WTC11 (cell line): Measurements from ENCODE around the gene SEMA6D. TPM values are rescaled to one million over a fixed set of nuclear protein-coding genes. Genes with fewer than 3 reads are reported as not detected.

ENCODE experiments used
- ATAC-seq: fragments of 200-7000 bp; cut with Tn5 transposase; 2 replicates; pipeline ENCODE4 v1.10.0; 2021; ENCODE audit warnings: mild to moderate bottlenecking, moderate library complexity
- CTCF ChIA-PET: fragments of 300-600 bp; sonication (Branson Sonifier 250); formaldehyde crosslinking; loops from one replicate; lab custom pipeline; 2021; ENCODE audit warnings: antibody characterized with exemption; lab: Charles Lee
- POLR2A ChIA-PET: fragments of 350-600 bp; sonication (Branson Sonifier 250); formaldehyde crosslinking; loops from one replicate; lab custom pipeline; 2021; ENCODE audit warnings: antibody characterized with exemption; lab: Charles Lee
- DNase-seq: peaks from one replicate; pipeline ENCODE4 v3.0.0; 2021; ENCODE audit warnings: low spot score
- H3K27ac Mint-ChIP-seq: 2 replicates; pipeline ENCODE4 v1.8.0; 2021; ENCODE audit warnings: mixed read lengths
- H3K27me3 Mint-ChIP-seq: 2 replicates; pipeline ENCODE4 v1.8.0; 2021; ENCODE audit warnings: low read depth, mild to moderate bottlenecking, moderate library complexity, mixed read lengths
- H3K36me3 Mint-ChIP-seq: 2 replicates; pipeline ENCODE4 v1.8.0; 2021; ENCODE audit warnings: mixed read lengths
- H3K4me1 Mint-ChIP-seq: 2 replicates; pipeline ENCODE4 v1.8.0; 2022; ENCODE audit warnings: mixed read lengths
- H3K4me3 Mint-ChIP-seq: 2 replicates; pipeline ENCODE4 v1.8.0; 2021; ENCODE audit warnings: mild to moderate bottlenecking, moderate library complexity, mixed read lengths
- H3K9me3 Mint-ChIP-seq: 2 replicates; pipeline ENCODE4 v1.8.0; 2021; ENCODE audit warnings: mixed read lengths
- CTCF ChIP-seq: fragments of 200-600 bp; IDR thresholded peaks from 2 replicates; pipeline ENCODE4 v1.8.0; 2022; ENCODE audit warnings: antibody characterized with exemption
- ELF4 ChIP-seq: sonication (generic); formaldehyde crosslinking; IDR thresholded peaks from 2 replicates; pipeline ENCODE4 v1.8.1; 2022; ENCODE audit warnings: low read depth, mild to moderate bottlenecking, moderate library complexity, missing genetic modification reagents
- FOXP1 ChIP-seq: sonication (generic); formaldehyde crosslinking; IDR thresholded peaks from 2 replicates; pipeline ENCODE4 v1.8.0; 2022; ENCODE audit warnings: missing genetic modification reagents, mild to moderate bottlenecking, moderate library complexity, borderline replicate concordance
- IRF1 ChIP-seq: sonication (generic); formaldehyde crosslinking; IDR thresholded peaks from 2 replicates; pipeline ENCODE4 v1.8.0; 2023; ENCODE audit warnings: missing genetic modification reagents
- JUN ChIP-seq: sonication (generic); formaldehyde crosslinking; IDR thresholded peaks from 2 replicates; pipeline ENCODE4 v1.8.0; 2023; ENCODE audit warnings: mild to moderate bottlenecking, missing genetic modification reagents
- KAT7 ChIP-seq: sonication (generic); formaldehyde crosslinking; IDR thresholded peaks from 2 replicates; pipeline ENCODE4 v1.8.1; 2023; ENCODE audit warnings: missing genetic modification reagents, mild to moderate bottlenecking, borderline replicate concordance
- MYBL2 ChIP-seq: sonication (generic); formaldehyde crosslinking; IDR thresholded peaks from 2 replicates; pipeline ENCODE4 v1.8.1; 2023; ENCODE audit warnings: mild to moderate bottlenecking, moderate library complexity, missing genetic modification reagents
- RELA ChIP-seq: sonication (generic); formaldehyde crosslinking; IDR thresholded peaks from 2 replicates; pipeline ENCODE4 v1.8.1; 2022; ENCODE audit warnings: missing genetic modification reagents, mild to moderate bottlenecking, borderline replicate concordance
- ZNF121 ChIP-seq: sonication (generic); formaldehyde crosslinking; IDR thresholded peaks from 2 replicates; pipeline ENCODE4 v1.8.0; 2023; ENCODE audit warnings: missing genetic modification reagents
- ZNF219 ChIP-seq: sonication (generic); formaldehyde crosslinking; IDR thresholded peaks from 2 replicates; pipeline ENCODE4 v1.8.0; 2023; ENCODE audit warnings: missing genetic modification reagents, mild to moderate bottlenecking, borderline replicate concordance
- ZNF232 ChIP-seq: sonication (generic); formaldehyde crosslinking; IDR thresholded peaks from 2 replicates; pipeline ENCODE4 v1.8.0; 2022; ENCODE audit warnings: mild to moderate bottlenecking, missing genetic modification reagents
- ZNF423 ChIP-seq: fragments of 250-450 bp; sonication (Bioruptor Pico); IDR thresholded peaks from 2 replicates; pipeline ENCODE4 v2.1.2; 2022; ENCODE audit warnings: mild to moderate bottlenecking, moderate library complexity
- total RNA-seq: library from RNA; stranded (reverse); gene quantifications from 3 replicates; pipeline ENCODE4 v1.2.3, GENCODE V29; 2021
- TF ChIP-seq, protein P1 (sequence below): sonication (generic); formaldehyde crosslinking; IDR thresholded peaks from 2 replicates; pipeline ENCODE4 v1.8.0; 2022; ENCODE audit warnings: missing genetic modification reagents
- TF ChIP-seq, protein P2 (sequence below): sonication (generic); formaldehyde crosslinking; IDR thresholded peaks from 2 replicates; pipeline ENCODE4 v1.8.1; 2022; ENCODE audit warnings: low read depth, mild to moderate bottlenecking, moderate library complexity, missing genetic modification reagents, borderline replicate concordance
- TF ChIP-seq, protein P3 (sequence below): sonication (generic); formaldehyde crosslinking; IDR thresholded peaks from 2 replicates; pipeline ENCODE4 v1.8.1; 2022; ENCODE audit warnings: missing genetic modification reagents, borderline replicate concordance

The SEMA6D gene
- total RNA-seq, 1 experiment from 2014 or later: 2.6 TPM

- DNase-seq (no peak), ATAC-seq (no peak)
- ChIA-PET CTCF (no interaction called here), POLR2A (no interaction called here)
- Mint-ChIP-seq H3K9me3 (no peaks in the 10 kb centered on the region), H3K27ac (no peak overlapping the region), H3K36me3 (no peaks in the 10 kb centered on the region), H3K27me3 (no peaks in the 10 kb centered on the region), H3K4me3 (no peak overlapping the region), H3K4me1 (peaks cover 18% of the 10 kb centered on the region; the same call in 1 of the 2 replicates)
- no peak for TF ChIP-seq IRF1 (CRISPR knock-in tag)
- TF ChIP-seq, protein P1, sequence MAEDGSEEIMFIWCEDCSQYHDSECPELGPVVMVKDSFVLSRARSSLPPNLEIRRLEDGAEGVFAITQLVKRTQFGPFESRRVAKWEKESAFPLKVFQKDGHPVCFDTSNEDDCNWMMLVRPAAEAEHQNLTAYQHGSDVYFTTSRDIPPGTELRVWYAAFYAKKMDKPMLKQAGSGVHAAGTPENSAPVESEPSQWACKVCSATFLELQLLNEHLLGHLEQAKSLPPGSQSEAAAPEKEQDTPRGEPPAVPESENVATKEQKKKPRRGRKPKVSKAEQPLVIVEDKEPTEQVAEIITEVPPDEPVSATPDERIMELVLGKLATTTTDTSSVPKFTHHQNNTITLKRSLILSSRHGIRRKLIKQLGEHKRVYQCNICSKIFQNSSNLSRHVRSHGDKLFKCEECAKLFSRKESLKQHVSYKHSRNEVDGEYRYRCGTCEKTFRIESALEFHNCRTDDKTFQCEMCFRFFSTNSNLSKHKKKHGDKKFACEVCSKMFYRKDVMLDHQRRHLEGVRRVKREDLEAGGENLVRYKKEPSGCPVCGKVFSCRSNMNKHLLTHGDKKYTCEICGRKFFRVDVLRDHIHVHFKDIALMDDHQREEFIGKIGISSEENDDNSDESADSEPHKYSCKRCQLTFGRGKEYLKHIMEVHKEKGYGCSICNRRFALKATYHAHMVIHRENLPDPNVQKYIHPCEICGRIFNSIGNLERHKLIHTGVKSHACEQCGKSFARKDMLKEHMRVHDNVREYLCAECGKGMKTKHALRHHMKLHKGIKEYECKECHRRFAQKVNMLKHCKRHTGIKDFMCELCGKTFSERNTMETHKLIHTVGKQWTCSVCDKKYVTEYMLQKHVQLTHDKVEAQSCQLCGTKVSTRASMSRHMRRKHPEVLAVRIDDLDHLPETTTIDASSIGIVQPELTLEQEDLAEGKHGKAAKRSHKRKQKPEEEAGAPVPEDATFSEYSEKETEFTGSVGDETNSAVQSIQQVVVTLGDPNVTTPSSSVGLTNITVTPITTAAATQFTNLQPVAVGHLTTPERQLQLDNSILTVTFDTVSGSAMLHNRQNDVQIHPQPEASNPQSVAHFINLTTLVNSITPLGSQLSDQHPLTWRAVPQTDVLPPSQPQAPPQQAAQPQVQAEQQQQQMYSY (CRISPR knock-in tag): no peak
- TF ChIP-seq ELF4 (CRISPR knock-in tag): no peak
- TF ChIP-seq ZNF423 (CRISPR knock-in tag): no peak
- TF ChIP-seq KAT7 (CRISPR knock-in tag): no peak
Measured at GRCh38 chr15:47764666-47765065, 47.4 kb downstream of the SEMA6D start.

DNA sequence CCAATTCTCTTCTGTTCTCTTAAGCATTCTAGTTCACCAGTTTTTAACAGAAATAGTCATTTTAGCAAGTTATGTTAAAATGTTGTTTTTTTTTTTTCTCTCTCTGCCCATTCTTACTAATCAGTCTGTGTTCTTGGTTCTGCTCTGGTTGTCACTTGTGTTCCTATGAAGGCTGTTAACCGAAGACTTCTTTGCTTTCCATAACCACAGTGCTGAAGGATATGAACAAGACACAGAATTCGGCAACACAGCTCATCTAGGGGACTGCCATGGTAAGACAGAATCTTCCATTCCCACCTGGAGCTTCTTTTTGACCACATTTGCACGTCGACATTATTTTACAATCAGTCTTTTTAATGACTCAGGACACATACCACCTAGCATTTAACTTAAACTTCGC, 49.1 kb downstream of the SEMA6D start:
- Mint-ChIP-seq H3K4me3 (no peak overlapping the region), H3K9me3 (peaks cover 11% of the 10 kb centered on the region), H3K27me3 (no peaks in the 10 kb centered on the region), H3K36me3 (peaks cover 11% of the 10 kb centered on the region), H3K27ac (no peak overlapping the region), H3K4me1 (peaks cover 17% of the 10 kb centered on the region; the same call in 1 of the 2 replicates)
- CTCF ChIA-PET: no interaction called here
- DNase-seq (no peak), ATAC-seq (no peak)
- POLR2A ChIA-PET: interaction anchor here (0.7 kb wide), 1 partner anchor 74 kb away, joined by 3 read pairs; no protein-coding TSS in a partner anchor
- TF ChIP-seq, protein P2, sequence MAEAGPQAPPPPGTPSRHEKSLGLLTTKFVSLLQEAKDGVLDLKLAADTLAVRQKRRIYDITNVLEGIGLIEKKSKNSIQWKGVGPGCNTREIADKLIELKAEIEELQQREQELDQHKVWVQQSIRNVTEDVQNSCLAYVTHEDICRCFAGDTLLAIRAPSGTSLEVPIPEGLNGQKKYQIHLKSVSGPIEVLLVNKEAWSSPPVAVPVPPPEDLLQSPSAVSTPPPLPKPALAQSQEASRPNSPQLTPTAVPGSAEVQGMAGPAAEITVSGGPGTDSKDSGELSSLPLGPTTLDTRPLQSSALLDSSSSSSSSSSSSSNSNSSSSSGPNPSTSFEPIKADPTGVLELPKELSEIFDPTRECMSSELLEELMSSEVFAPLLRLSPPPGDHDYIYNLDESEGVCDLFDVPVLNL (CRISPR knock-in tag): no peak
- no peak for TF ChIP-seq ZNF121 (CRISPR knock-in tag)
- no peak for TF ChIP-seq ZNF219 (CRISPR knock-in tag)
- TF ChIP-seq ZNF232 (CRISPR knock-in tag): no peak
- TF ChIP-seq MYBL2 (CRISPR knock-in tag): no peak
- TF ChIP-seq, protein P3, sequence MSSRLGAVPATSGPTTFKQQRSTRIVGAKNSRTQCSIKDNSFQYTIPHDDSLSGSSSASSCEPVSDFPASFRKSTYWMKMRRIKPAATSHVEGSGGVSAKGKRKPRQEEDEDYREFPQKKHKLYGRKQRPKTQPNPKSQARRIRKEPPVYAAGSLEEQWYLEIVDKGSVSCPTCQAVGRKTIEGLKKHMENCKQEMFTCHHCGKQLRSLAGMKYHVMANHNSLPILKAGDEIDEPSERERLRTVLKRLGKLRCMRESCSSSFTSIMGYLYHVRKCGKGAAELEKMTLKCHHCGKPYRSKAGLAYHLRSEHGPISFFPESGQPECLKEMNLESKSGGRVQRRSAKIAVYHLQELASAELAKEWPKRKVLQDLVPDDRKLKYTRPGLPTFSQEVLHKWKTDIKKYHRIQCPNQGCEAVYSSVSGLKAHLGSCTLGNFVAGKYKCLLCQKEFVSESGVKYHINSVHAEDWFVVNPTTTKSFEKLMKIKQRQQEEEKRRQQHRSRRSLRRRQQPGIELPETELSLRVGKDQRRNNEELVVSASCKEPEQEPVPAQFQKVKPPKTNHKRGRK (CRISPR knock-in tag): no peak
- TF ChIP-seq JUN: no peak
- TF ChIP-seq, protein P1 (CRISPR knock-in tag): no peak
- no peak for TF ChIP-seq CTCF
- no peak for TF ChIP-seq RELA
- TF ChIP-seq FOXP1 (CRISPR knock-in tag): no peak
